Measurements from ENCODE around the gene CT45A8.
"Not testable (repeated sequence)": the region's sequence is repeated elsewhere in the genome, so short reads cannot be mapped to it uniquely, and the experiment has no call there.

DNA sequence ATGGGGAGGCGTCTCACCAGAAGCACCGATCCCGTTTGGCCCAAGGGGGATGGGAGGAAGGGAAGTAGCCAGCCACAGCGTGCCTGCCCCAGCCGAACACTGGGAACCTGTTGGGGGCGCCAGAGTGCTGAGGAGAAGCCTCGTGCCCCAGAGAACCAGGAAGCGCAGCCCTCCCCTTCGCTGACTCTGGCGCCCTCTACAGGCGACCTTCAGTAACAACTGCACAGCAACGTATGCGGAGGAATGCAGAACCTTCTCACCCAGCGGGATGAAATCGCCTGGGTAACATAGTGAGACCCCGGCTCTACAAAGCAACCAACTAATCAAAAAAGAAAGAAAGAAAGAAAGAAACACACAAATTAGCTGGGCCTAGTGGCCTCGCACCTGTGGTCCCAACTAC lies 34.4 kb downstream of the CT45A8 start, which contains the start of gene CT45A2:
- TF ChIP-seq, protein P1, sequence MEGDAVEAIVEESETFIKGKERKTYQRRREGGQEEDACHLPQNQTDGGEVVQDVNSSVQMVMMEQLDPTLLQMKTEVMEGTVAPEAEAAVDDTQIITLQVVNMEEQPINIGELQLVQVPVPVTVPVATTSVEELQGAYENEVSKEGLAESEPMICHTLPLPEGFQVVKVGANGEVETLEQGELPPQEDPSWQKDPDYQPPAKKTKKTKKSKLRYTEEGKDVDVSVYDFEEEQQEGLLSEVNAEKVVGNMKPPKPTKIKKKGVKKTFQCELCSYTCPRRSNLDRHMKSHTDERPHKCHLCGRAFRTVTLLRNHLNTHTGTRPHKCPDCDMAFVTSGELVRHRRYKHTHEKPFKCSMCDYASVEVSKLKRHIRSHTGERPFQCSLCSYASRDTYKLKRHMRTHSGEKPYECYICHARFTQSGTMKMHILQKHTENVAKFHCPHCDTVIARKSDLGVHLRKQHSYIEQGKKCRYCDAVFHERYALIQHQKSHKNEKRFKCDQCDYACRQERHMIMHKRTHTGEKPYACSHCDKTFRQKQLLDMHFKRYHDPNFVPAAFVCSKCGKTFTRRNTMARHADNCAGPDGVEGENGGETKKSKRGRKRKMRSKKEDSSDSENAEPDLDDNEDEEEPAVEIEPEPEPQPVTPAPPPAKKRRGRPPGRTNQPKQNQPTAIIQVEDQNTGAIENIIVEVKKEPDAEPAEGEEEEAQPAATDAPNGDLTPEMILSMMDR (conservative IDR thresholded peaks at IDR 0.05 in 1 of 2, IDR thresholded peaks at IDR 0.05 in 1 of 2; ENCODE audit: low read depth in 1 of 2, low read length in 2 of 2), result not testable (repeated sequence)
- not testable (repeated sequence) for TF ChIP-seq EZH2 (IDR thresholded peaks at IDR 0.05; ENCODE audit: low read length, missing control alignments)
